Measurements from ENCODE around the gene PLD3.

The PLD3 gene

DNA sequence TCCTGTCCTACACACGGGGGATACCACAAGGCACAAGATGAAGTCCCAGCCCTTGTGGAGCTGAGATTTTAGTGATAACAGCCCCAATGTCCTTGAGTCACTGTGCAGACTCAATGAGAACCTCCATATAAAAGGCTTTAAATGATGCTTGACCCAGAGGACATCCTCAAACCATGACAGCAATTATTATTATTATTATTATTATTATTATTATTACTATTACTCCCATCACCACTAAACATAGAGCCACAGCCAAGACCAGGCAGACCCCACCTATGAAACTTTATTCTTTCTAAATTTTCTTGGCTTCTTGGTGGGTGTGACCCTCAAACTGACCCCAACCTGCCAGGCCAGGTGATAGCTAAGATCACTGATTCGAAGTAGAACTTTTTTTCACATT, 11.4 kb upstream of the PLD3 start:
- TF ChIP-seq LEF1 (IDR thresholded peaks at IDR 0.05; ENCODE audit: borderline replicate concordance) (no peak), CTBP1 (IDR thresholded peaks at IDR 0.05; ENCODE audit: borderline replicate concordance) (no peak), ELF4 (IDR thresholded peaks at IDR 0.05) (no peak), BHLHE40 (IDR thresholded peaks at IDR 0.05; ENCODE audit: borderline replicate concordance) (no peak), FOXK2 (IDR thresholded peaks at IDR 0.05) (no peak), FOXA1 (IDR thresholded peaks at IDR 0.05) (no peak), L3MBTL2 (conservative IDR thresholded peaks at IDR 0.05) (no peak), ZNF384 (IDR thresholded peaks at IDR 0.05) (no peak), NFRKB (IDR thresholded peaks at IDR 0.05) (no peak), SP1 (IDR thresholded peaks at IDR 0.05) (no peak), TARDBP (IDR thresholded peaks at IDR 0.05) (no peak), ARNT (IDR thresholded peaks at IDR 0.05) (no peak), HDGF (IDR thresholded peaks at IDR 0.05; ENCODE audit: borderline replicate concordance) (no peak), SUZ12 (IDR thresholded peaks at IDR 0.05) (no peak), FOXM1 (IDR thresholded peaks at IDR 0.05; ENCODE audit: borderline replicate concordance) (no peak)
- TF ChIP-seq, protein P1, sequence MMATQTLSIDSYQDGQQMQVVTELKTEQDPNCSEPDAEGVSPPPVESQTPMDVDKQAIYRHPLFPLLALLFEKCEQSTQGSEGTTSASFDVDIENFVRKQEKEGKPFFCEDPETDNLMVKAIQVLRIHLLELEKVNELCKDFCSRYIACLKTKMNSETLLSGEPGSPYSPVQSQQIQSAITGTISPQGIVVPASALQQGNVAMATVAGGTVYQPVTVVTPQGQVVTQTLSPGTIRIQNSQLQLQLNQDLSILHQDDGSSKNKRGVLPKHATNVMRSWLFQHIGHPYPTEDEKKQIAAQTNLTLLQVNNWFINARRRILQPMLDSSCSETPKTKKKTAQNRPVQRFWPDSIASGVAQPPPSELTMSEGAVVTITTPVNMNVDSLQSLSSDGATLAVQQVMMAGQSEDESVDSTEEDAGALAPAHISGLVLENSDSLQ (IDR thresholded peaks at IDR 0.05): no peak
- ChIA-PET CTCF (no interaction called here), POLR2A (no interaction called here)
- DNase-seq (ENCODE audit: extremely low spot score): no peak

DNA sequence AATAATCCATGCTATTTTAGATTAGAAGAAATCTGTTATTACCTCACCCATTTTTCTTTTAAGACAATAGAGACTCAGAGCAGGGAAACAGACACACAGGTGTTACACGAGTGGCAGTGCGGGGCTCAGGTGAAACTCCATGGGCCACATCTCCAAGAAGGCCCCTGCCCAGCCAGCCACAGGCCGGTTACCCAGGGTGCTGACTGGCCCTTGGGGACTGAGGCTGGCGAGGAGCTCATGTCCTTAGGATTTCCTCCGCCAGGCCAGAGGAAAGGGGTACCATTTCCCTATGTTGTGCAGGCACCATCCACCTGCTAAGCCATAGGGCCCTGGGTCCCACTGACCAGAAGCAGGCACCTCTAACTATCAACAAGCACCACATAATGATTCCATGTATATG, 10.9 kb upstream of the PLD3 start:
- CTCF ChIA-PET: no interaction called here
- DNase-seq (ENCODE audit: extremely low spot score): no peak
- TF ChIP-seq ELF4 (IDR thresholded peaks at IDR 0.05): no peak
- TF ChIP-seq FOXK2 (IDR thresholded peaks at IDR 0.05): no peak
- no peak for TF ChIP-seq FOXA1 (IDR thresholded peaks at IDR 0.05)
- no peak for TF ChIP-seq SP1 (IDR thresholded peaks at IDR 0.05)
- POLR2A ChIA-PET: no interaction called here

DNA sequence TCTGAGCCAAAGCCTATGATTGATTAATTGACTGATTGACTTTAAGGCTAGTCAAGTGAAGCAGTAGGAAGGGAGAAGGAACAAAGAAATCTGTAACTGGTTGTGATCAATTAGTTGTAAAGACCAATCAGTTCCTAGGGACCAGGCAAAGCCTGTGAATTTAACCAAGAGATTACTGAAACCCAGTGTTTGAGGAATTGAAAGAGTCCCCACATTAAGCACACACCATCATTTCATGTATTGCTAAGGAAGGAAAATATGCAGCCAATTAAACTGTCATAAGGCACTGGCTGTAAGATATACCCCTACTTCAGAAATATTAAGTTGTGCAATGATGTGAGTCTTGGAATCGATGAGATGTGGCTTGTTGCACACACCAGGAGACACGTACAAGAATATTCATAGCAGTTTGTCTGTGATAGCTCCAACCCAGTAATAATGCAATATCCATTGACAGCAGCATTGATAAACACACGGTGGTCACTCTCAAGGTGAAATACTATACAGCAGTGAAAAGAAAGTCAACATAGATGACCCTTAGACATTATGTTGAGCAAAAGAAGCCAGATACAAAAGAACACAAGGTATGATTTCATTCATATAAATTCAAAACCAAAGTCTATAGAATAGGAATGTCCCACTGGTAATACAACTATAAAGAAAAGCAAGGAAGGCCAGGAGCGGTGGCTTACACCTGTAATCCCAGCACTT, 9.3 kb upstream of the PLD3 start:
- CTCF ChIA-PET: no interaction called here
- DNase-seq (ENCODE audit: extremely low spot score): no peak
- POLR2A ChIA-PET: no interaction called here
- TF ChIP-seq CTBP1 (IDR thresholded peaks at IDR 0.05; ENCODE audit: borderline replicate concordance): no peak
- no peak for TF ChIP-seq FOXA1 (IDR thresholded peaks at IDR 0.05)
- no peak for TF ChIP-seq L3MBTL2 (conservative IDR thresholded peaks at IDR 0.05)
- TF ChIP-seq FOXK2 (IDR thresholded peaks at IDR 0.05): no peak
- no peak for TF ChIP-seq ZNF384 (IDR thresholded peaks at IDR 0.05)
- no peak for TF ChIP-seq SUZ12 (IDR thresholded peaks at IDR 0.05)

DNA sequence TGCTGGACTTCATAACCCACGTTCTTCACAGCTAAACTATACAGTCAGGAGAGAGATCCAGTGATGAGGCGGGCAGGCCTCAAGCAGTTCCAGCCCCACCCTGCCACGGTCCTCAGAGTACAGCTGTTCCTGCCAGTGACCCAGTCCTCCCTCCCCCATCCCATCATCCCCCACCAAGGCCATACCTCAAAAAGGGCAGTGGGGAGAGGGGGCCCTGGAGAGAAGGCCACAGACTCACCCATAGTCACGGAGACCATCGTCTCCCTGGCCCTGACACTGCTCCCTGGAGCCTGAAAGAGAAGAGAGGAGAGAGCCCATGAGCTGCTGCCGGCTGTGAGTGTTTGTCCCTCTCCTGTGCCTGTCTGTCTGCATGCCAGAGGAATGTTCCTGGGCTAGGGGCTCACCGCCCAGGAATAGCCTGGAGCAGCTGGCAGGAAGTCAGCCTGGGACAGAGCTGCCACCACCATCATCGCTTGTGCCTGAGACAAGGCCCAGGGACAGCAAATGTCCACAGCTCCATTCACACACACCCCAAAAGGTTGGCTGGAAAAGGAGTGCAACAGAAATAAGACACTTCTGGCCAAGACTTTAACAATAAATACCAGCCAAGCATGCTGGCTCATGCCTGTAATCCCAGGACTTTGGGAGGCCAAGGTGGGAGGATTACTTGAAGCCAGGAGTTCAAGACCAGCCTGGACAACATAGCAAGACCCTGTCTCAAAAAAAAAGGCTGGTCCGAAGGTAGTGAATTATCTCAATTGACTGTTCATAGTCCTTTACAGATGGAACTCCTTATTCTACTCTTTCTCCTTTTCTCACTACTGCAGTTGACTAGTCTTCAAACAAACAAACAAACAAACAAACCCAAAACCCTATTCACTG, 6.7 kb upstream of the PLD3 start:
- no peak for TF ChIP-seq SUZ12 (IDR thresholded peaks at IDR 0.05)
- no peak for TF ChIP-seq FOXM1 (IDR thresholded peaks at IDR 0.05; ENCODE audit: borderline replicate concordance)
- TF ChIP-seq LEF1 (IDR thresholded peaks at IDR 0.05; ENCODE audit: borderline replicate concordance): no peak
- TF ChIP-seq BHLHE40 (IDR thresholded peaks at IDR 0.05; ENCODE audit: borderline replicate concordance): no peak
- TF ChIP-seq TARDBP (IDR thresholded peaks at IDR 0.05): no peak
- no peak for TF ChIP-seq NFRKB (IDR thresholded peaks at IDR 0.05)
- TF ChIP-seq ELF4 (IDR thresholded peaks at IDR 0.05): no peak
- TF ChIP-seq, protein P1 (IDR thresholded peaks at IDR 0.05): no peak
- no peak for TF ChIP-seq ARNT (IDR thresholded peaks at IDR 0.05)
- no peak for TF ChIP-seq L3MBTL2 (conservative IDR thresholded peaks at IDR 0.05)
- TF ChIP-seq FOXA1 (IDR thresholded peaks at IDR 0.05): no peak
- TF ChIP-seq FOXK2 (IDR thresholded peaks at IDR 0.05): no peak
- TF ChIP-seq CTBP1 (IDR thresholded peaks at IDR 0.05; ENCODE audit: borderline replicate concordance): no peak
- no peak for TF ChIP-seq HDGF (IDR thresholded peaks at IDR 0.05; ENCODE audit: borderline replicate concordance)
- TF ChIP-seq ZNF384 (IDR thresholded peaks at IDR 0.05): no peak
- TF ChIP-seq SP1 (IDR thresholded peaks at IDR 0.05): no peak
- POLR2A ChIA-PET: interaction anchor here (0.6 kb wide), 1 partner anchor 1915 kb away, joined by 3 read pairs; no protein-coding TSS in a partner anchor
- CTCF ChIA-PET: no interaction called here
- DNase-seq (ENCODE audit: extremely low spot score): no peak

DNA sequence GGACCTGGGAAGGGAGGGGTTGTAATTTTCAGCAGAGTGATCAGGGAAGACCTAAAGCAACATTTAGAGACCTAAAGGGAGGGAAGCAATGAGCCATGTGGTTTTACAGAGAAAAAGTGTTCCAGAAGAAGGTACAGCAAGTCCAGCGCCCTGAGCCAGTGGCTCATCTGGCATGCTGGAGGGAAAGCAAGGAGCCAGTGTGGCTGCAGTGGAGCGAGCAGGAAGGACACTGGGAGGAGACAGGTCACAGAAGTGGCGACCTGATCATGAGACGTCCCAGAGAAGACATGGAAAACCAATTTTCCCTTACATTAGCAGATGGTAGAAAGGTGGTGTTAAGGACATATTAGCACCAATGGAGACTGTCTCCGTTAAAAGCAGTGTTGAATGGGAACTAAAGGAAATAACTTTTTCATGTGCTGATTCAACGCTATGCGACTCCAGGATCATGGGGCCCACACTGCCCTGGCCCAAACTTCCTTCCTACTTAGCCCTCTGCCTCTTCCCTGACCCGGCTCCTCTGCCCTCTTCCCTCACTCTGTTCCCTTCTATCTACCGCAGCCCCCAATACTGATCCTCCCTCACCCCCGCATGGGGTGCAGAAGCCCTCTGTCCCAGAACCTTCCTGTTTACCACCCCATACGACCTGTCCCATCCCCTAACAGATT, 5.7 kb upstream of the PLD3 start:
- no peak for TF ChIP-seq ZNF384 (IDR thresholded peaks at IDR 0.05)
- no peak for TF ChIP-seq LEF1 (IDR thresholded peaks at IDR 0.05; ENCODE audit: borderline replicate concordance)
- TF ChIP-seq BHLHE40 (IDR thresholded peaks at IDR 0.05; ENCODE audit: borderline replicate concordance): no peak
- no peak for TF ChIP-seq FOXK2 (IDR thresholded peaks at IDR 0.05)
- ChIA-PET CTCF (no interaction called here), POLR2A (no interaction called here)
- no peak for DNase-seq (ENCODE audit: extremely low spot score)

DNA sequence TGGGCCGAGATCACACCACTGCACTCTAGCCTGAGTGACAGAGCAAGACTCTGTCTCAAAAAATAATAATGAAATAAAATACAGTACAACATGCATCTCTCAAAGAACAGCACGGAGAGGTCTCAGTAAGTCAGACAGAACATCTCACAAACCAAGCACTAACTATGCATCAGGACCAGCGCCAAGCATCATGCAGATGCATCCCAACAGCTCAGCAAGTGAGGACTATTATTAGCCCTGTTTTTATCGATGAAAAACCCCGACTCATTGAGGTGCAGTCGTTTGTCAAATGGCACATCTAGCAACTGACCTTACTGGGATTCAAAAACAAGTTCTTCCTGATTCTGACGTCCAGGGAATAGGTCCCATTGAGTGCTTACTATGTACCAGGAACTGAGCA, 4.1 kb upstream of the PLD3 start:
- no peak for TF ChIP-seq FOXA1 (IDR thresholded peaks at IDR 0.05)
- DNase-seq (ENCODE audit: extremely low spot score): no peak
- ChIA-PET CTCF (no interaction called here), POLR2A (no interaction called here)
